HepG2 (cell line): ENCODE data around the gene FN1. TPM values are rescaled to one million over a fixed set of nuclear protein-coding genes. Genes with fewer than 3 reads are reported as not detected.

Source experiments
- DZIP1 ChIP-seq: sonication (generic); formaldehyde crosslinking; IDR thresholded peaks from 2 replicates; pipeline ENCODE4 v1.5.0; 2020; ENCODE audit warnings: mild to moderate bottlenecking, missing genetic modification reagents
- FOXA1 ChIP-seq, 2 experiments: fragments of 450-650 bp in 1 of 2; sonication (generic) in 1 of 2; formaldehyde crosslinking in 1 of 2; IDR thresholded peaks; 2 replicates each; pipeline versions ENCODE4 v1.4.0 to v1.6.1; 2016 to 2020; ENCODE audit warnings: missing genetic modification reagents in 1 of 2
- FOXP4 ChIP-seq: sonication (generic); formaldehyde crosslinking; IDR thresholded peaks from 2 replicates; pipeline ENCODE4 v1.4.0; 2020; ENCODE audit warnings: missing genetic modification reagents
- HMGA1 ChIP-seq: sonication (generic); formaldehyde crosslinking; conservative IDR thresholded peaks from 2 replicates; pipeline ENCODE4 v1.4.0; 2020; ENCODE audit warnings: missing genetic modification reagents
- HOXA9 ChIP-seq: sonication (generic); formaldehyde crosslinking; IDR thresholded peaks from 2 replicates; pipeline ENCODE4 v1.8.1; 2022; ENCODE audit warnings: missing genetic modification reagents, mild to moderate bottlenecking, moderate library complexity, borderline replicate concordance
- MED1 ChIP-seq: sonication (generic); formaldehyde crosslinking; IDR thresholded peaks from 2 replicates; pipeline ENCODE4 v1.4.0; 2020; ENCODE audit warnings: missing genetic modification reagents
- NFYB ChIP-seq: sonication (generic); formaldehyde crosslinking; IDR thresholded peaks from 2 replicates; pipeline ENCODE4 v1.4.0; 2020; ENCODE audit warnings: missing genetic modification reagents
- SP1 ChIP-seq, 2 experiments: fragments of 450-650 bp in 1 of 2; sonication (generic) in 1 of 2; formaldehyde crosslinking in 1 of 2; IDR thresholded peaks; 2 replicates each; pipeline versions ENCODE4 v1.4.0 to v1.6.1; 2016 to 2020; ENCODE audit warnings: missing genetic modification reagents in 1 of 2
- ZNF230 ChIP-seq: sonication (generic); formaldehyde crosslinking; IDR thresholded peaks from 2 replicates; pipeline ENCODE4 v1.4.0; 2020; ENCODE audit warnings: mild to moderate bottlenecking, missing genetic modification reagents
- ZNF644 ChIP-seq: IDR thresholded peaks from 2 replicates; pipeline ENCODE4 v1.6.1; 2016; ENCODE audit warnings: low read depth
- ZNF678 ChIP-seq: sonication (generic); formaldehyde crosslinking; IDR thresholded peaks from 2 replicates; pipeline ENCODE4 v1.4.0; 2020; ENCODE audit warnings: mild to moderate bottlenecking, missing genetic modification reagents
- ZNF687 ChIP-seq: sonication (generic); formaldehyde crosslinking; IDR thresholded peaks from 2 replicates; pipeline ENCODE4 v1.5.1; 2020; ENCODE audit warnings: mild to moderate bottlenecking, missing genetic modification reagents, moderate library complexity
- ZSCAN31 ChIP-seq: sonication (generic); formaldehyde crosslinking; IDR thresholded peaks from 2 replicates; pipeline ENCODE4 v1.5.0; 2020; ENCODE audit warnings: low read depth, mild to moderate bottlenecking, missing genetic modification reagents
- polyA plus RNA-seq, 8 experiments: library from polyadenylated mRNA; depleted of rRNA in 3 of 8; stranded (reverse) in 7 of 8; unstranded in 1 of 8; fragments of >200 nt; fragmentation: Illumina TruSeq in 4 of 8; extraction: Trizol in 4 of 8; gene quantifications; 2 replicates each; pipeline versions ENCODE4 v1.2.1 to v1.2.3, GENCODE V29; 2011 to 2016; ENCODE audit warnings: low read depth in 4 of 8, missing spikeins in 1 of 8, mixed read lengths in 1 of 8; ENCODE audit not compliant: insufficient read depth in 1 of 8
- total RNA-seq, 5 experiments: library from RNA; depleted of rRNA; stranded (reverse); fragments of >200 nt; fragmentation: Illumina TruSeq; extraction: Trizol; gene quantifications; 2 replicates each; pipeline ENCODE4 v1.2.3, GENCODE V29; 2016; ENCODE audit warnings: low read depth in 1 of 5
- TF ChIP-seq, protein P1 (sequence below): sonication (generic); formaldehyde crosslinking; IDR thresholded peaks from 2 replicates; pipeline ENCODE4 v1.4.0; 2020; ENCODE audit warnings: mild to moderate bottlenecking, missing genetic modification reagents
- TF ChIP-seq, protein P2 (sequence below): sonication (generic); formaldehyde crosslinking; IDR thresholded peaks from 2 replicates; pipeline ENCODE4 v1.8.0; 2022; ENCODE audit warnings: missing genetic modification reagents, mild to moderate bottlenecking, moderate library complexity, borderline replicate concordance

Gene FN1
- total and polyA plus RNA-seq, 2 of the 13 experiments (the other 11 are each of a cell fraction or from before 2014, with no cell fraction given) = 1,847 to 6,471 TPM

DNA sequence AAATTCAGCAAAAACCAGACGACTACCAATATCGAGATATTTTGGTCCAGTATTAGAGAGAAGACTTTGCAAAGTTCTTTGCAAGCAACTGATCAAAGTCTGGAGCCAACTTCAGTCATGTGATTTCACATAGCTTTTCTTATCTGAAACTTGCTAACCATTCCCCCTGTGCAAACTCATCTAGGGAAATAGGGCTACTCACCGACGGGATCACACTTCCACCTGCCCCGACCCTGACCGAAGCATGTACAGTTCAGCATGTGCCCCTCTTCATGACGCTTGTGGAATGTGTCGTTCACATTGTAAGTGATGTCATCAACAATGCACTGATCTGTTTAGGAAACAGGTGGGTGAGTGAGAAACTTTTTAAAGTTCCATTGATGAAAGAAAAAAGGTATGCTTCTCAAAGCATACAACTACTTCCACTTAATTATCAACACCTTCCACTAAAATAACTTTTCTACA is 15.4 kb downstream of the FN1 start (continued):
- TF ChIP-seq ZSCAN31 = peak; percentile 54; the same call in 1 of the 2 replicates
- TF ChIP-seq DZIP1 (CRISPR knock-in tag) = no peak
- TF ChIP-seq, protein P1, sequence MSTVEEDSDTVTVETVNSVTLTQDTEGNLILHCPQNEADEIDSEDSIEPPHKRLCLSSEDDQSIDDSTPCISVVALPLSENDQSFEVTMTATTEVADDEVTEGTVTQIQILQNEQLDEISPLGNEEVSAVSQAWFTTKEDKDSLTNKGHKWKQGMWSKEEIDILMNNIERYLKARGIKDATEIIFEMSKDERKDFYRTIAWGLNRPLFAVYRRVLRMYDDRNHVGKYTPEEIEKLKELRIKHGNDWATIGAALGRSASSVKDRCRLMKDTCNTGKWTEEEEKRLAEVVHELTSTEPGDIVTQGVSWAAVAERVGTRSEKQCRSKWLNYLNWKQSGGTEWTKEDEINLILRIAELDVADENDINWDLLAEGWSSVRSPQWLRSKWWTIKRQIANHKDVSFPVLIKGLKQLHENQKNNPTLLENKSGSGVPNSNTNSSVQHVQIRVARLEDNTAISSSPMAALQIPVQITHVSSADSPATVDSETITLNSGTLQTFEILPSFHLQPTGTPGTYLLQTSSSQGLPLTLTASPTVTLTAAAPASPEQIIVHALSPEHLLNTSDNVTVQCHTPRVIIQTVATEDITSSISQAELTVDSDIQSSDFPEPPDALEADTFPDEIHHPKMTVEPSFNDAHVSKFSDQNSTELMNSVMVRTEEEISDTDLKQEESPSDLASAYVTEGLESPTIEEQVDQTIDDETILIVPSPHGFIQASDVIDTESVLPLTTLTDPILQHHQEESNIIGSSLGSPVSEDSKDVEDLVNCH (CRISPR knock-in tag) = no peak
- no peak for TF ChIP-seq ZNF687 (CRISPR knock-in tag)
- TF ChIP-seq HOXA9 (CRISPR knock-in tag) = no peak; the same call in 1 of the 2 replicates
- TF ChIP-seq, protein P2, sequence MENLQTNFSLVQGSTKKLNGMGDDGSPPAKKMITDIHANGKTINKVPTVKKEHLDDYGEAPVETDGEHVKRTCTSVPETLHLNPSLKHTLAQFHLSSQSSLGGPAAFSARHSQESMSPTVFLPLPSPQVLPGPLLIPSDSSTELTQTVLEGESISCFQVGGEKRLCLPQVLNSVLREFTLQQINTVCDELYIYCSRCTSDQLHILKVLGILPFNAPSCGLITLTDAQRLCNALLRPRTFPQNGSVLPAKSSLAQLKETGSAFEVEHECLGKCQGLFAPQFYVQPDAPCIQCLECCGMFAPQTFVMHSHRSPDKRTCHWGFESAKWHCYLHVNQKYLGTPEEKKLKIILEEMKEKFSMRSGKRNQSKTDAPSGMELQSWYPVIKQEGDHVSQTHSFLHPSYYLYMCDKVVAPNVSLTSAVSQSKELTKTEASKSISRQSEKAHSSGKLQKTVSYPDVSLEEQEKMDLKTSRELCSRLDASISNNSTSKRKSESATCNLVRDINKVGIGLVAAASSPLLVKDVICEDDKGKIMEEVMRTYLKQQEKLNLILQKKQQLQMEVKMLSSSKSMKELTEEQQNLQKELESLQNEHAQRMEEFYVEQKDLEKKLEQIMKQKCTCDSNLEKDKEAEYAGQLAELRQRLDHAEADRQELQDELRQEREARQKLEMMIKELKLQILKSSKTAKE = peak; percentile 64; the same call in 1 of the 2 replicates
- TF ChIP-seq FOXA1 (IDR thresholded peaks at IDR 0.05) = no peak
- TF ChIP-seq FOXA1 (CRISPR knock-in tag; IDR thresholded peaks at IDR 0.05) = peak; percentile 73
- 0 out of 2 replicates have a peak, but pooled peaks have one; percentile 32 for TF ChIP-seq ZNF678
- no peak for TF ChIP-seq SP1 (IDR thresholded peaks at IDR 0.05)
- peak; percentile 27; the same call in 1 of the 2 replicates for TF ChIP-seq SP1 (CRISPR knock-in tag; IDR thresholded peaks at IDR 0.05)
- TF ChIP-seq FOXP4 (CRISPR knock-in tag) = peak; percentile 86
- no peak for TF ChIP-seq HMGA1 (CRISPR knock-in tag)
- no peak for TF ChIP-seq ZNF644 (CRISPR knock-in tag)
- no peak for TF ChIP-seq ZNF230 (CRISPR knock-in tag)
- TF ChIP-seq NFYB (CRISPR knock-in tag) = no peak
- TF ChIP-seq MED1 (CRISPR knock-in tag) = peak; percentile 94
